ACC112 (cell line): ENCODE measurements around the gene TGFBR1.

ENCODE experiments used
- H2AFZ ChIP-seq: fragments of 200-600 bp; sonication (generic); one replicate; pipeline ENCODE4 v1.6.0; 2017; ENCODE audit warnings: antibody characterized with exemption, low read length; ENCODE audit not compliant: unreplicated experiment
- H3K27ac ChIP-seq: fragments of 200-600 bp; sonication (generic); 2 replicates; pipeline ENCODE4 v1.5.1; 2014; ENCODE audit warnings: low read depth, mild to moderate bottlenecking, antibody characterized with exemption, low read length, moderate library complexity
- H3K27me3 ChIP-seq: fragments of 200-600 bp; sonication (generic); 2 replicates; pipeline ENCODE4 v1.6.1; 2014; ENCODE audit warnings: mild to moderate bottlenecking, antibody characterized with exemption, low read length, moderate library complexity, mixed read lengths; ENCODE audit not compliant: insufficient read depth
- H3K36me3 ChIP-seq: fragments of 200-600 bp; sonication (generic); 2 replicates; pipeline ENCODE4 v1.6.1; 2016; ENCODE audit warnings: mild to moderate bottlenecking, antibody characterized with exemption, low read length, moderate library complexity, mixed read lengths; ENCODE audit not compliant: insufficient read depth
- H3K4me1 ChIP-seq: fragments of 200-600 bp; sonication (generic); one replicate; pipeline ENCODE4 v1.6.1; 2016; ENCODE audit warnings: low read length, mixed read lengths; ENCODE audit not compliant: insufficient read depth, unreplicated experiment, control insufficient read depth
- H3K4me3 ChIP-seq: fragments of 200-600 bp; sonication (generic); 2 replicates; pipeline ENCODE4 v1.5.1; 2014; ENCODE audit warnings: mild to moderate bottlenecking, low read depth, low read length
- H3K79me2 ChIP-seq: fragments of 200-600 bp; sonication (generic); one replicate; pipeline ENCODE4 v1.6.0; 2016; ENCODE audit warnings: low read length; ENCODE audit not compliant: control insufficient read depth, unreplicated experiment, insufficient read depth

Gene TGFBR1

DNA sequence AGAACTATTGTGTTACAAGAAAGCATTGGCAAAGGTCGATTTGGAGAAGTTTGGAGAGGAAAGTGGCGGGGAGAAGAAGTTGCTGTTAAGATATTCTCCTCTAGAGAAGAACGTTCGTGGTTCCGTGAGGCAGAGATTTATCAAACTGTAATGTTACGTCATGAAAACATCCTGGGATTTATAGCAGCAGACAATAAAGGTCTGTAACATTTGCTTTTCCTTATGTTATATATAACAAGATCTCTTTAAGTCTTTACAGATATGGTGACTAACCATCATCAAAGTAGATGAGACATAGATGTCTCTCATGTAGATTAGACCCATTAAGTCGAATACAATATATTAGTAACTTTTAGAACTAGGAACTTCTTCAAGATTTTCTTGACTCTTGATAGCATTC is 33.0 kb downstream of the TGFBR1 start:
- Histone ChIP-seq H3K27ac (no peak overlapping the region), H3K27me3 (no peaks in the 10 kb centered on the region), H3K36me3 (peaks cover 3% of the 10 kb centered on the region; the same call in 1 of the 2 replicates), H3K4me3 (no peak overlapping the region), H3K79me2 (no peaks in the 10 kb centered on the region), H3K4me1 (peaks cover 8% of the 10 kb centered on the region), H2AFZ (no peak overlapping the region)

DNA sequence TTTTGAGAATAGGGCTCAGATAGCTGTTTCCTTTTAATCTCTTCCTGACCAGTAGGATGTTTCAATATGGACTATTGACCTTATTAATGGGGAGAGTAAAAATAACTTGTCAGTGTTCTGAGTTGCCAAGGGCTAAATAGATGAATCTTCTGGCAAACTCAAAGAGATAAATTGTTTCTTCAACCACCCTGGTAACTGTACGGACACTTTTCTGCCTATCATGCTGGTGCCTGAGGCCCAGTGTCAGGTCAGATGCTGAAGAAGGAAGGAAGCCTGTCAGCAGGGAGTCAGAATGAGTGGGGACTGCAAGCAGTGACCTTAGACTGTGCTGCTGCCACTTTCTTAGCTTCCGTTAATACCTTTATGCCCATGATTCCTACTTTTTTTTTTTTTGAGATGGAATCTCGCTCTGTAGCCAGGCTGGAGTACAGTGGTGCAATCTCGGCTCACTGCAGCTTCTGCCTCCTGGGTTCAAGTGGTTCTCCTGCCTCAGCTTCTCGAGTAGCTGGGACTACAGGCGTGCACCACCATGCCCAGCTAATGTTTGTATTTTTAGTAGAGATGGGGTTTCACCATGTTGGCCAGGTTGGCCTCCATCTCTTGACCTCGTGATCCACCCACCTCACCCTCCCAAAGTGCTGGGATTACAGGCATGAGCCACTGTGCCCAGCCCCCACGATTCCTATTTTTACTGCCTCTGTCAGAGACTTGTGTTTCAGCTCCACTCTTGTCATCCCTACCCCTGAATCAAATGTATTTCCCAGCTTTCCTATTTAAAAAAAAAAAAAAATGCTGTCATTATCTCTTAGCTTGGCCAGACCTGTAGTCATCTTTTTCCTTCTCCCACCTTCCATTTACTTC is 33.7 kb downstream of the TGFBR1 start:
- Histone ChIP-seq H3K27me3 (no peaks in the 10 kb centered on the region), H3K4me3 (no peak overlapping the region), H3K4me1 (peaks cover 8% of the 10 kb centered on the region), H3K79me2 (no peaks in the 10 kb centered on the region), H2AFZ (no peak overlapping the region), H3K36me3 (peaks cover 4% of the 10 kb centered on the region; the same call in 1 of the 2 replicates), H3K27ac (no peak overlapping the region)

DNA sequence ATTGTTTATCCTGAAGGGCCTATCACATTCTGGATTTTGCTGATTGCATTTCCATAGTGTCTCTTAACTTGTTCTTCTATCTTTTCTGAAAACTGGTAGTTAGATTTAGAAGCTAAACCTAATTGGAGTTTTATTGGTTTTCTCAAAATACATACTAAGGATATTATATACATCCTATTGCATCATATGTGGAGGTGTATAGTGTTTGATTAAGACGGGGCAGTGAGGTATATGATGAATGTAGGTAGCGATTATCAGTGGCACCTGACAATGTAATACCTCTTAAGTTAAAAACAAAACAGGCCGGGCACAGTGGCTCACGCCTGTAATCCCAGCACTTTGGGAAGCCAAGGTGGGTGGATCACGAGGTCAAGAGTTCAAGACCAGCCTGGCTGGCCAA is 35.0 kb downstream of the TGFBR1 start:
- Histone ChIP-seq H3K36me3 (peaks cover 11% of the 10 kb centered on the region; the same call in 1 of the 2 replicates), H3K27ac (no peak overlapping the region), H3K4me3 (no peak overlapping the region), H3K27me3 (no peaks in the 10 kb centered on the region), H3K4me1 (peaks cover 4% of the 10 kb centered on the region), H2AFZ (no peak overlapping the region), H3K79me2 (no peaks in the 10 kb centered on the region)

DNA sequence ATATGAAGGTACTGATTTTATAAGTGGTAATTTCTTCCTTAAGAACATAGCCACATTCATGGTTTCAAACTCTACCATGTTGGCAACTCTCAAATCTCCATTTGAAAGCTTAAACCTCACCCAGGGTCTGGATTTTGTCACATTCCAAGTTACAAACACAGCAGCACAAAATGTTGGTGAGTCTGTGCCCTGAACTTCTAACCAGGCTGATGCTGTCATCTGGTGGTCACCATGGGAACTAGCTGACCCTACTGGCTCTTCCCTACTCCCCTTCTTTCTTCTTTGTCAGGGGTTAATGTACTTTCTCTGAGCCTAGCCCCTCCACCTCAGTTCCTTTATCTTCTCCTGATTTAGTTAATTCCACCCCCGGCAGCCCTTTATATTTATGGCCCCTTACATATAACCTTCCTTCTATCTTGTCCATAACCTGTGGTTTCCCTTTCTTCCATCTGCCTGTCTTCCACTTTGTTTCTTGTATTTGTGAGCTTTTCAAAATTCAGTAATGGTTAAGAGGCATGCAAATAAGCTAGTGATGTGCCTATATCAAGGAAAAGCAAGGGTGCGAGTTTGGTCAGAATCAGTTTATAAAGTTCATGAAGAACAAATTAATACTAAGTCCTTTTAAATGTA is 35.9 kb downstream of the TGFBR1 start:
- Histone ChIP-seq H3K36me3 (peaks cover 17% of the 10 kb centered on the region), H2AFZ (no peak overlapping the region), H3K27ac (no peak overlapping the region), H3K27me3 (no peaks in the 10 kb centered on the region), H3K79me2 (no peaks in the 10 kb centered on the region), H3K4me1 (no peaks in the 10 kb centered on the region), H3K4me3 (no peak overlapping the region)

DNA sequence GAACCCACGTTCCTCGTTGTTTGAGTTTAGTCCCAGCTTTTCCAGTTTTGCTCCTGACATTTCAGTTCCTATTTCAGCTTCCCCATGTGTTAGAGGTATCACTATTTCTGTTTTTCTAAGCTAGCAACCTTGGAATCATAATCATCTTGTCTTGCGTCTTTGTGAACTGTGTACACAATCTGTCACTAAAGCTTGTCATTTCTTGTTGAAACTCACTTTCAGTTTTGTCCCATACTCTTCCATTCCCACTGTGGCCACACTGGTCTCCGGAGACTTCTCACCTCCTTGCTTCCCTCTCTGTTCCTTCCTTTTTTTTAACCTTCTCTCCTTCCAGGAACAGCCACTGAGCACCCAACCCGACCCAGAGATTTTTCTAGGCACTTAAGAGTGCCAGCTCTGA is 36.9 kb downstream of the TGFBR1 start:
- peaks cover 17% of the 10 kb centered on the region for H3K36me3 ChIP-seq
- no peaks in the 10 kb centered on the region for H3K4me1 ChIP-seq
- no peaks in the 10 kb centered on the region for H3K79me2 ChIP-seq
- no peak overlapping the region for H3K4me3 ChIP-seq
- no peak overlapping the region for H3K27ac ChIP-seq
- H2AFZ ChIP-seq: no peak overlapping the region
- no peaks in the 10 kb centered on the region for H3K27me3 ChIP-seq

DNA sequence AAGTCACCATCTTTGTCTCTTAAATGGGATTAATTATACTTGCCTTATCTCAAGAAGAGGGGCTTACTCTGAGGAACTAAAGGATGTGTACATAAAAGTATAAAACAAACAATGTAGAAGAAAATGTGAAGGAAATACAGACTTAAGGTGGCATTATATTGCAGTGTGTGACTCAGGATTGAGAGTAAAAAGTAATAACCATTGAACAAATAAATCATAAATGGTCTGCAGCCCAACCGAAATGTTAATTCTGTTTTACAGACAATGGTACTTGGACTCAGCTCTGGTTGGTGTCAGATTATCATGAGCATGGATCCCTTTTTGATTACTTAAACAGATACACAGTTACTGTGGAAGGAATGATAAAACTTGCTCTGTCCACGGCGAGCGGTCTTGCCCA is 37.4 kb downstream of the TGFBR1 start:
- H3K4me3 ChIP-seq: no peak overlapping the region
- no peaks in the 10 kb centered on the region for H3K4me1 ChIP-seq
- H3K79me2 ChIP-seq: no peaks in the 10 kb centered on the region
- no peak overlapping the region for H3K27ac ChIP-seq
- no peaks in the 10 kb centered on the region for H3K27me3 ChIP-seq
- peaks cover 17% of the 10 kb centered on the region for H3K36me3 ChIP-seq
- H2AFZ ChIP-seq: no peak overlapping the region

DNA sequence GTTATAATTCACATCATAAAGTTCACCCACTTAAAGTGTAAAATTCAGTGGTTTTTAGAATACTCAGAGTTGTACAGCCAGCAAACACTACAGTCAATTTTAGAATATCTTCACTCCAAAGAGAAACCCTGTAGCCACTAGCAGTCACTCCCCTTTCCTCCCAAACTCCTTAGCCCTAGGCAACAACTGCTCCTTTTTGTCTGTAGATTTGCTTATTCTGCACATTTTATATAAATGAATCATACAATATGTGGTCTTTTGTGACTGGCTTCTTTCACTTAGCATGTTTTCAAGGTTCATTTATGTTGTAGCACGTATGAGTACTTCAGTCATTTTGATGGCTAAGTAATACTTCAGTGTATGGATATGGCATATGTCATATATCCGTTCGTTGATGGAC is 38.7 kb downstream of the TGFBR1 start:
- H3K79me2 ChIP-seq: no peaks in the 10 kb centered on the region
- peaks cover 17% of the 10 kb centered on the region for H3K36me3 ChIP-seq
- no peak overlapping the region for H3K27ac ChIP-seq
- H3K27me3 ChIP-seq: no peaks in the 10 kb centered on the region
- no peak overlapping the region for H3K4me3 ChIP-seq
- H3K4me1 ChIP-seq: no peaks in the 10 kb centered on the region
- no peak overlapping the region for H2AFZ ChIP-seq

DNA sequence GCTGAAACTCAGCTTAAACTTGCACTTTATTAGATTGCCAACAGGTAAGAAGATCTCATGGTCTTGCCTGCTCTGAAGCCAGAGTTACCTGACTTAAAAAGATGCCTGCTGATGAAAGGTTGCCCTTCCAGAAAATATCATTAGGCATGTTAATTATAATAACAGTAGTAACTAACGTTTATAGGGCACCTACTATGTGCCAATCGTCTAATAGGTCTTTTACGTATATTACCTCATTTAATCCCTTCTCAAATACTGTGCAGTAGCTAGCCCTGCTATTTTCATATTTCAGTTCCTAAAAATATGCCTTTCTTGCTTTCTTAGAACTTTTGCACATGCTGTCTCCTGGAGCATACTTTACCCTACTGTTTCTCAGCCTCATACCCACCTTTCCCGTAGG is 40.1 kb downstream of the TGFBR1 start:
- H3K36me3 ChIP-seq: peaks cover 17% of the 10 kb centered on the region

DNA sequence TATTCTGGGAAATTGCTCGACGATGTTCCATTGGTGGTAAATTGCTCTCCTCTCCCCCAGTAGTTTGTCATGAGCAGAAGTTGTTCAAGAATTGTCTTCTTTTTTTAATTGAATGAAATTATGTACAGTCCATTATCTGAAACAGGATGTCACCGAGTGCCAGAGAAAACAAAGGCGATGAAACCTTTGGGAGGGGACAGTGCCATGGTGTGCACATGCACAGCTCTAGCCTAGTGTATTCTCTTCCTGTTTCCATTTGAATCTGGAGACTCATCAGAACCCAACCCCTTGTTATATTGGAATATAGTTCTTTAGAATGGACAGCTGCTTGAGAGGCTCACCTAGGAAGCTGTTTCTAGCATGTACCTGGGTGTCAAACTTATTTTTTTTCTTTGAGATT is 41.7 kb downstream of the TGFBR1 start:
- Histone ChIP-seq H3K4me3 (no peak overlapping the region), H3K27ac (no peak overlapping the region), H3K79me2 (no peaks in the 10 kb centered on the region), H3K36me3 (peaks cover 17% of the 10 kb centered on the region), H3K4me1 (peaks cover 3% of the 10 kb centered on the region), H3K27me3 (no peaks in the 10 kb centered on the region), H2AFZ (no peak overlapping the region)

More for the DNA sequence above, 40.1 kb downstream of the TGFBR1 start:
- no peak overlapping the region for H3K27ac ChIP-seq
- H2AFZ ChIP-seq: no peak overlapping the region
- H3K4me1 ChIP-seq: no peaks in the 10 kb centered on the region
- no peaks in the 10 kb centered on the region for H3K79me2 ChIP-seq
- no peaks in the 10 kb centered on the region for H3K27me3 ChIP-seq
- no peak overlapping the region for H3K4me3 ChIP-seq

DNA sequence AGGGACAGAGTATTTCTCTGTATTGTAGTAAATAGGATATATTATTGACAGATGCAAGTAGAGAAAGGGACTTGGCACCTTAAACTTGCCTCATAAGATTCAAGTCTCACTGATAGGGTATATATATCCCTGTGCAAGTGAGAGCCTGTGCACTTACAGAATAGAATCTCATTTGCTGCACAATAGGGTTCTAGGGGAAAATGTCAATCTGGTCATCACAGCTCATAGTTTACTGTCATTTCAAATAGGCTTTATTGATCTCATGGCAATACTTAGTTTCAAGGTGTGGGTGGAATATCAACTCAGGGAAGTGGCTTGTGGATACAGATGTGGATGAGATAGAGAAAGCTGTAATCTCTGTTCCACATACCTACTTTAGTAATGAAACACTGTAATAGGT is 42.3 kb downstream of the TGFBR1 start:
- Histone ChIP-seq H3K79me2 (no peaks in the 10 kb centered on the region), H3K4me3 (no peak overlapping the region), H3K27ac (no peak overlapping the region), H3K36me3 (peaks cover 19% of the 10 kb centered on the region), H2AFZ (no peak overlapping the region), H3K4me1 (peaks cover 3% of the 10 kb centered on the region), H3K27me3 (no peaks in the 10 kb centered on the region)
